NCI-H460 (cell line): ENCODE data around the gene CLEC4E. TPM values are rescaled to one million over a fixed set of nuclear protein-coding genes. Genes with fewer than 3 reads are reported as not detected.
"Not testable (repeated sequence)": the region's sequence is repeated elsewhere in the genome, so short reads cannot be mapped to it uniquely, and the experiment has no call there.

Source experiments
- DNase-seq: peaks from one replicate; pipeline ENCODE4 v3.0.0-alpha.2; 2016; ENCODE audit warnings: low read depth; ENCODE audit errors: extremely low read depth
- polyA plus RNA-seq: library from polyadenylated mRNA; depleted of rRNA; stranded (reverse); fragments of >200 nt; gene quantifications from 2 replicates; pipeline ENCODE4 v1.2.3, GENCODE V29; 2014; cell fraction: nucleus; rRNA removed
- total RNA-seq: library from RNA; depleted of rRNA; stranded (reverse); fragments of >200 nt; shearing (Covaris generic); gene quantifications from 2 replicates; pipeline ENCODE4 v1.2.3, GENCODE V29; 2014; rRNA removed

Gene CLEC4E
- total RNA-seq = not detected in 2 replicates
- not detected in 2 replicates for polyA plus RNA-seq

GRCh38 chr12:8540831-8541230 lies at the start of gene CLEC4E:
CLEC4E (minus strand) TSS chr12:8540905; CDS start chr12:8540797, 108 bp downstream.
- not testable (repeated sequence) for DNase-seq

- no peak for DNase-seq
Observed at GRCh38 chr12:8589679-8590078, 49.0 kb upstream of the CLEC4E start.

- DNase-seq = not testable (repeated sequence)
Observed at GRCh38 chr12:8584478-8584877, 43.8 kb upstream of the CLEC4E start.

- DNase-seq = no peak
Observed at GRCh38 chr12:8584004-8584403, 43.3 kb upstream of the CLEC4E start.

- no peak for DNase-seq
Observed at GRCh38 chr12:8581098-8581784, 40.5 kb upstream of the CLEC4E start.

- no peak for DNase-seq
Observed at GRCh38 chr12:8577879-8578278, 37.2 kb upstream of the CLEC4E start.

- DNase-seq = no peak
Observed at GRCh38 chr12:8572507-8572906, 31.8 kb upstream of the CLEC4E start.

- no peak for DNase-seq
Observed at GRCh38 chr12:8566525-8566924, 25.8 kb upstream of the CLEC4E start.

- not testable (repeated sequence) for DNase-seq
Observed at GRCh38 chr12:8566052-8566451, 25.3 kb upstream of the CLEC4E start.

GRCh38 chr12:8564656-8565055 lies 24.0 kb upstream of the CLEC4E start:
- no peak for DNase-seq

- DNase-seq = no peak
Observed at GRCh38 chr12:8563356-8563755, 22.7 kb upstream of the CLEC4E start.

GRCh38 chr12:8562310-8562709 lies 21.6 kb upstream of the CLEC4E start:
- no peak for DNase-seq

GRCh38 chr12:8561011-8561410 lies 20.3 kb upstream of the CLEC4E start:
- DNase-seq = no peak

GRCh38 chr12:8559676-8560075 lies 19.0 kb upstream of the CLEC4E start:
- no peak for DNase-seq

- DNase-seq = no peak
Observed at GRCh38 chr12:8556531-8557097, 15.9 kb upstream of the CLEC4E start.

- no peak for DNase-seq
Observed at GRCh38 chr12:8554451-8555195, 13.9 kb upstream of the CLEC4E start.

GRCh38 chr12:8553088-8553627 lies 12.5 kb upstream of the CLEC4E start:
- no peak for DNase-seq

GRCh38 chr12:8549381-8549780 lies 8.7 kb upstream of the CLEC4E start:
- no peak for DNase-seq

GRCh38 chr12:8548192-8548591 lies 7.5 kb upstream of the CLEC4E start:
- no peak for DNase-seq

- DNase-seq = no peak
Observed at GRCh38 chr12:8547645-8548044, 6.9 kb upstream of the CLEC4E start.

- no peak for DNase-seq
Observed at GRCh38 chr12:8546591-8546990, 5.9 kb upstream of the CLEC4E start.
